Head of caudate nucleus (tissue), 42 donors: ENCODE measurements around the gene C5orf15.
"Not testable (repeated sequence)": the region's sequence is repeated elsewhere in the genome, so short reads cannot be mapped to it uniquely, and the experiment has no call there.

ENCODE experiments used
- DNase-seq, 42 donors: peaks; one replicate each; pipeline versions ENCODE4 v3.0.0 to v3.0.0-alpha.2; 2020 to 2021; ENCODE audit warnings: mixed read lengths in 7 of 42
- intact Hi-C: fragments of 100-400 bp; cut with DNase I; formaldehyde crosslinking; loops from one replicate; pipeline ENCODE4 v1.15.0; 2022

The C5orf15 gene

DNA sequence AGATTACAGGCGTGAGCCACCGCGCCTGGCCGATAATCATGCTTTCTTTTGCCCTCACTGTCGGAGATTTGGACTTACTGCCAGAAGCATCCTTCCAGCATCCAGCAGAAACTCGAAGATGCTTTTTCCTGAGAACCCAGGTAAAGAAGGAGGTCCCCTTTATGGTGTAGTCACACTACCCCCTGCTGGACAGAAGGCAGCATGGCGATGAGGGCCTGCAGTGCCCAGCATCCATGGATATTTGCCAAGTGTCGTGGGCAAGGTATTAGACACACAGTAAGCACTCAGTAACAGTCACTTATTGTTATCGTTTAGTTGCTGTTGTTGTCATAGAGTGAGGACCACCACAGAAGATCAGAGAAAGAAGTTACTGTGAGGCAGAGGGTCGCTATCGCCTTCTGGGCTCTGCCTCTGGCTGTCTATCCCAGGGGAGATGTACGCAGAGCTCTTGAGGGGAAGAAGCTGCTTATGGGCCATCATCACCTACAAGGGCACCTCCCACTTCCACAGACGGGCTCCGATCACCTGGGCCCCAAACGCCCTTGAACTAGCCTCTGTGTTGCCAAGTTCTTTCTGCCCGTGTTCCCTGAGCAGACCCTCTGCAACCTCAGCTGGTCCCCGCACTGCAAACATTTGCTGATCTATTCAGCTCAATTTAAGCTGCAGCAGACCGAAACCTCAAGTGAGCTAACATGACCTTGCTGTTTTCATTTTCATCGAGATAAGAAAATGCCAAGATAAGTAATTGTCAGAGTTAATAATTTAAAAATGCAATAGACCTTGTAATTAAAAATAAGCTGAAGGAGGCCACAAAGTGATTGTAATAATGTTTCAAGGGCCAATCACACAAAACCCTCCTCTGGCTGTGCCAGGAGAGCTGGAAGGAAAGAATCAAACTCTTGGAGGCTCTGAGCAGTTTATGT lies 23.9 kb downstream of the C5orf15 start:
- intact Hi-C loops, result no loop called here
- DNase-seq, result peak in 40 of 42 donors; percentile 21 to 82 (median 62)

DNA sequence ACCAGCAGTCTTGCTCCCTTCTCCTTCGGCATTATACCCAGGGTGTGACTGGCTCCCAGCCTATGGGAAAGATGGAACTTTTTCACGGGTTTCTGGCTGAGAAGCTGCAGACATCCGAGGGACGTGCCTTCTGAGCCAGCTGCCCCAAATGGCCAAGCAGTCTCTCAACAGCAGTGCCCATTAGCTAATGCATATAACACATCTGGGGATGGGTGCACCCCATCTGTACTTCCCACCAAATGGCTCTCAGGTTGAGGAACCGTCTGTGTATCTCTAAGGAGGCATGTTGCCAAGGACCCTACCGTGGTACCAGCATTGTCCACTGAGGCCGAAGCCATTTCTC lies 25.0 kb downstream of the C5orf15 start:
- peak in 2 of 42 donors; percentile 10 to 13 for DNase-seq
- intact Hi-C loops, result no loop called here

DNA sequence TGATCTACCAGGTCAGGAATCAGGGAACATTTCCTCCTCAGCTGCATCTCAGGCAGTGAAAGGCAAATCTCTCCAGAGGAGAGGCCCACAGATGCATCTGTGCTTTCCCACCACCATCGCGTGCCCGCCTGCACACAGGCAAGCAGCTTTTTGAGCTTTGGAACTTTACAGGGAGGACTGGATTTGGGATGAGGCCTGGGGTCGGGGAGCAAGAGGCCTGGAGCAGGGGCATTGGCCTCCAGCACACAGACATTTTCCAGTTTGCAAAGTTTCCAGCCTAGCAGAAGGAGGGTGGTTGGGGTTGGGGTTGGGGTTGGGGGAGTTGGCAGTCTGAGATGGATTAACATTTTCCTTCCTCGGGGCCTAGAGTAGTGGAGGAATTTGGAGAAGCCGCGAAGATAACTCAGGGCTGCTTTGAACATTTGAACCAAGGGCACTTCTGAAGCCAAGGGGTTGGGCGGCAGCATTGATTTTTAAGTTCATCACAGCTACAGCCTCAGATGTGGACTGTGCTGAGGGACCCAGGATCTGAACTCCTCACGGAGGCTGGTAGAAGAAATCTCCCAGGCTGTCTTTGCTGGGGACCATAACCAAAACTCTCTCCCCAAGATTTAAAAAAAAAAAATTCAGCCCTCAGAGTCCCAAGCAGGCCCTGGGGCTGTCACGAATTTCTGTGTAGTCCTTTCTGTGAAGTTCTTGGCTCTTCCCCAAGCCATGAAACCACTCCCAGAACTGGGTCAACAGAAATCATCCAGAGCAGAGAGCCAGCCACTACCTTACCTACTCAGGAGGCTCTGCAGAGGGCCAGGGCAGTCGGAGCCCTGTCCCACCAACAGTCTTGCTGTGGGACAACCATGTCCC lies 25.6 kb downstream of the C5orf15 start:
- intact Hi-C loops, result no loop called here
- DNase-seq, result peak in 3 of 42 donors; percentile 4 to 30 (median 25)

DNA sequence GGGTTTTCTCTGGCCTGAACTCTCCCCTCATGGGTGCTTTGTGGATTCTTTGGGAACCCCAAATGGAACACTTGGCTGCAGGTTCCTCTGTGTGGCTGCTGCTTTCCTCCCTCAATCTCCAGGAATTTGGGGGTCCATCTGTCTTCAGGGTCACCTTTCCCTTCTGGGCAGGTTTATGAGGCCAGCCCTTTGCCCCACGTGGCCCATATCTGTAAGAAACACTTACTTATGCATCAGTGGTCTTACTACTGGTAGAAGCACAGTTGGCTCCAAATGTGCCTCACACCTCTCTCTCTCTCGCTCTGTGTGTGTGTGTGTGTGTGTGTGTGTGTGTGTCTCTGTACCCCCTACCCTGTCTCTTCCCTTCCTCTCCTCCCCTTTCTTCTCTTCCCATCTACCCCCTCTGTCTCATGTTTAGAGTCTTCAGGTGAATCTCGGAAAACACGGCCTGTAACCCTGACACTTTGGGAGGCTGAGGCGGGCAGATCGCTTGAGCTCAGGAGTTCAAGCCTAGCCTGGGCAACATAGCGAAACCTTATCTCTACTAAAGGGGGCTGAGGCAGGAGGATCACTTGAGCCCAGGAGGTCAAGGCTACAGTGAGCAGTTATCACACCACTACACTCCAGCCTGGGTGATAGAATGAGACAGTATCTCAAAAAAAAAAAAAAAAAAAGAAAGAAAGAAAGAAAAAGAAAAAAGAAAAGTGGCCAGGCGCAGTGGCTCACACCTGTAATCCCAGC lies 26.8 kb downstream of the C5orf15 start:
- DNase-seq, result peak in 2 of 42 donors; percentile 19 to 32
- intact Hi-C loops, result no loop called here

DNA sequence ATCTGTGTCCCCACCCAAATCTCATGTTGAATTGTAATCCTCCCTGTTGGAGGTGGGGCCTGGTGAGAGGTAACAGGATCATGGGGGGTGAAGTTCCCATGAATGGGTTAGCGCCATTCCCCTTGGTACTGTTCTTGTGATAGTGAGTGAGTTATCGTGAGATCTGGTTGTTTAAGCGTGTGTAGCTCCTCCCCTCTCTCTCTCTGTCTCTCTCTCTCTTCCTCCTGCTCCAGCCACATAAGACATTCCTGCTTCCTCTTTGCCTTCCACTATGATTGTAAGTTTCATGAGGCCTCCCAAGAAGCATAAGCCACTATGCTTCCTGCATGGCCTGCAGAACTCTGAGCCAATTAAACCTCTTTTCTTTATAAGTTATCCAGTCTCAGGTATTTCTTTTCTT lies 28.8 kb downstream of the C5orf15 start:
- intact Hi-C loops, result no loop called here
- no peak for DNase-seq

DNA sequence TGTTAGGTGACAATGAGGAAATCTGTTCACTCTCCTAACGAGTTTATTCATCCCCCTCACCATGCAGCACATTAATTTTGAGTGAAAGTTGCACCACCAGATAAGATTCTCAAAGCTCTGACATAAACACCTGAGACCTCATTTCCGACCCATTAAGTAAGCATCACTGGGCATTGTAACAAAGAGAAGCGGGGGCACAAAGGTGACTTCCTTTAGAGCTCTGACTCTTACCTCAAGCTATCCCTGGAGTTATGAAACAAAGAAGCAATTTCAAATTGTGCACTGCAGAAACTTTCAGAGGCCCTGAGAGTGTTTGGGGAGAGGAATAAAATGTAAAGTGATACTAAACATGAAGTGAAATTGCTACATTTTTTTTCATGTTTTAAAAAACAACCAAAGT lies 29.5 kb downstream of the C5orf15 start:
- intact Hi-C loops, result no loop called here
- DNase-seq, result no peak

DNA sequence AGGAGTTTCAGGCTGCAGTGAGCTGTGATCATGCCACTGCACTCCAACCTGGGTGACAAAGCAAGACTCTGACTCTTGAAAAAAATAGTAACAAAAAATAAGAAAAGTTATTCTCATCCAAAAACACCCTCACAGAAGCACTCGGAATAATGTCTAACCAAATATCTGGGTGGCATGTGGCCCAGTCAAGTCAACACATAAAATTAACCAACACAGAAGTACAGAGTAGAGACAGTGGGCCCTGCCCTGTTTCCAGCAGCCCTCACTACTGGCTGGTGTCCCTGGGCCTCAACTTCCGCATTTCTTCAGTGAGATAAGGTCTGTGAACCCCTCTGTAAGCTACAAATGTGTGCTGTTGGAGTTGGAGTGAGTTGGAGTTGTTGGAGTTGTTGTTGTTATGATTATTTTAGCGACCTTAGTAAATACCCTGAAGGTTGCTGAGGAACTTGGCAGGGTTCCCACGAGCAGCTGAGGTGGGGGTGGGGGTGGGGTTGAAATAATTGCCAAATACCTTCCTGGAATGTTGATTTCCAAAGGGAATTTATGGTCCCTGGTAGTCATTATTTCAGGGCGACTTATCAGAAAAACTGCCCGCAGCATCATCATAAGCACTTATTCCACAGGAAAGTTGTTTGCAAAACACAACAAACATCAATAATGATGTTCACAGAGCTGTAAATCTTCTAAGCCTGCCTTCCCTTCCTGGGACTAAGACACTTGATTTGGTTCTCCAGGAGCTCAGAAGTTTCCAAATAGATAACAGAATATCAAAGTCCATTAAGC lies 30.2 kb downstream of the C5orf15 start:
- intact Hi-C loops, result no loop called here
- DNase-seq, result peak in 1 of 42 donors; percentile 2

DNA sequence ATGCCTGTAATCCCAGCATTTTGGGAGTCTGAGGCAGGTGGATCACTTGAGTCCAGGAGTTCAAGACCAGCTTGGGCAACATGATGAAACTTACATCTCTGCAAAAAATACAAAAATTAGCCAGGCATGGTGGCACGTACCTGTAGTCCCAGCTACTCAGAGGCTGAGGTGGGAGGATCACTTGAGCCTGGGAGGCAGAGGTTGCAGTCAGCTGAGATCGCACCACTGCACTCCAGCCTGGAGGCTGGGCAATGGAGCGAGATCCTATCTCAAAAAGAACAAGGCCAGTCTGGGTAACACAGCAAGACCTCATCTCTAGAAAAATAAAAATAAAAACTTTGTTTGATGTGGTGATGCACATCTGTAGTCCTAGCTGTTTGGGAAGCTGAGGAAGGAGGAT lies 30.8 kb downstream of the C5orf15 start:
- intact Hi-C loops, result not testable (repeated sequence)
- peak in 1 of 42 donors; percentile 1 for DNase-seq

DNA sequence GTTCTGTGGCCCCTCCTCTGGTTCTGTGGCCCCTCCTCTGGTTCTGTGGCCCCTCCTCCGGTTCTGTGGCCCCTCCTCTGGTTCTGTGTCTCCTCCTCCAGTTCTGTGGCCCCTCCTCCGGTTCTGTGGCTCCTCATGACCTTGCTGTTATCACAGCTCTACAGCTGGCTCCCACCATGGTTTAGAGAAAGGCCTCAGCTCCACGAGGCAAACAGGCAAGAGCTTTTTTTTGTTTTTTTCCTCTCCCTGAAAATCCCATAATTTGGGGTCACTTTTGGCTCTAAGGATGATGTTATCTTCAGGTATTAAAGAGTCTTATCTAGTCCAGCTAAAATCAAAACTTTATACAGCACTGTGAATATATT lies 31.8 kb downstream of the C5orf15 start:
- intact Hi-C loops, result no loop called here
- DNase-seq, result no peak

DNA sequence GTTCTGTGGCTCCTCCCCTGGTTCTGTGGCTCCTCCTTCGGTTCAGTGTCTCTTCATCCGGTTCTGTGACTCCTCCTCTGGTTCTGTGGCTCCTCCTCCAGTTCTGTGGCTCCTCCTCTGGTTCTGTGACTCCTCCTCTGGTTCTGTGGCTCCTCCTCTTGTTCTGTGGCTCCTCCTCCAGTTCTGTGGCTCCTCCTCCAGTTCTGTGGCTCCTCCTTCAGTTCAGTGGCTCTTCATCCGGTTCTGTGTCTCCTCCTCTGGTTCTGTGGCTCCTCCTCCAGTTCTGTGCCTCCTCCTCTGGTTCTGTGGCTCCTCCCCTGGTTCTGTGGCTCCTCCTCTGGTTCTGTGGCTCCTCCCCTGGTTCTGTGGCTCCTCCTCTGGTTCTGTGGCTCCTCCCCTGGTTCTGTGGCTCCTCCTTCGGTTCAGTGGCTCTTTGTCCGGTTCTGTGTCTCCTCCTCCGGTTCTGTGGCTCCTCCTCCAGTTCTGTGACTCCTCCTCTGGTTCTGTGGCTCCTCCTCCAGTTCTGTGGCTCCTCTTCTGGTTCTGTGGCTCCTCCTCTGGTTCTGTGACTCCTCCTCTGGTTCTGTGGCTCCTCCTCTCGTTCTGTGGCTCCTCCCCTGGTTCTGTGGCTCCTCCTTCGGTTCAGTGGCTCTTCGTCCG lies 32.3 kb downstream of the C5orf15 start:
- DNase-seq, intact Hi-C loops: not testable (repeated sequence)

DNA sequence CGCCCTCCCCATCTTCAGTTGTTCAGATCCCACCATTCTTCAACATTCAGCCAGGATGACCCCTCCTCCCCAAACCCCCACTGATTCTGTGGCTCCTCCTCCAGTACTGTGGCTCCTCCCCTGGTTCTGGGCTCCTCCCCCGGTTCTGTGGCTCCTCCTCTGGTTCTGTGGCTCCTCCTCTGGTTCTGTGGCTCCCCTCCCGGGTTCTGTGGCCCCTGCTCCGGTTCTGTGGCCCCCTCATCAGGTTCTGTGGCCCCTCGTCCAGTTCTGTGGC lies 32.8 kb downstream of the C5orf15 start:
- intact Hi-C loops, result no loop called here
- DNase-seq, result no peak

DNA sequence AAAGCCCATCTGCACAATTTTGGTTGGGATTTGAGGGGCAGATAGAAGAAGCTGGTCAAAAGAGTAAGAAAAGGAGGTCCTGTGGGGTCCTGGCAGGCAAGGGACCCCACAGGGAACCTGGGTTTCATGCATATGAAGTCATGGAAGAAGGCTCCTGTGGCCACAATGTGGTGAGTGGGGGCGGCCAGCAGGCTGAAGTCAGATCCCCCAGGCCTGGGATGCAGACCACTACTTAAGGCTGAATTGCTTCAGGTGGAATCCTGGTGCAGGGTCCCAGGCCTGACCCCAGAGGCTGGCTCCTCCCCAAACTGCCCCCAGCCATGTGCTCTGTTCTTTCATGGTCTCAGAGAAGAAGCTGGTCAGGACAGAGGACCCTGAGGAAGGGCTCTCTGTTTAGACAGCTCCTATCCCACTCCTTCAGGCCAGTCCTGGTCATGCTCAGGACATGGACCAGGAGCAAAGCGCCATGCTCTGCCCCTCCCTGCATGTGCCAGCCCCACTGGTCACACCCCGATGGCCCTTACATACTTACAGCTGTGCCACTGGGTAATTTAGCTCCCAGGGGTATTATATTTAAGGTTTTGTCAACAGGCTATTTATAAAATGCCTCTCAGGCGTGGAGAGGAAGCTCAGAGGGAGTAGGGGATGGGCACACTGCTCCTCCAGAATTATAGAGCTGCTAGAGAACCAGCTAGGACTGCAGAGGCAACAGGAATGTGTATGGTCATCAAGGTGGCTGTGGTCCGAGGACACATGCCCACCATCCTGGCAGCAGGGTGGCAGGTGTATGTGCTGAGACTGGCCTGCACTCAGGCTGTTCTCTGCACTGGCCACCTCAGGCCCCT lies 33.4 kb downstream of the C5orf15 start:
- intact Hi-C loops, result no loop called here
- DNase-seq, result no peak

DNA sequence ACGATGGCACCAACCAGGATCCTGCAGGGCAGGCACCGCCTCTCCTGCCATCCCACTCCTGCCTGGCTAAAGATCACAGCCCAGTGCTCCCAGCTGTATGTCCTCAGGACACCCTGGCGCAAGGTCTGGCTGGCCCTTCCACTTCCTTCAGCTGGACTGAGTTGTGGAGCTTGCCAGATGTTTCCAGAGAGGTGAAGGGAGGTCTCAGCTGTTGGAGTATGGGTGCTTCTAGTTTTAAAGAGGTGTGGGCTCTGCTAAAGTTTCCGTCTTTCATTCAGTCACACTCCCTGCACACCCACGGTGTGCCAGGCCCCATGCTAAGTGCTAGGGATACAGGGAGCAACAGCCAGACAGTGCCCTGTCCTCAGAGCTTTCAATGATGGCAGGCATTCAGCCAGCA lies 34.1 kb downstream of the C5orf15 start:
- DNase-seq, result no peak
- intact Hi-C loops, result no loop called here

DNA sequence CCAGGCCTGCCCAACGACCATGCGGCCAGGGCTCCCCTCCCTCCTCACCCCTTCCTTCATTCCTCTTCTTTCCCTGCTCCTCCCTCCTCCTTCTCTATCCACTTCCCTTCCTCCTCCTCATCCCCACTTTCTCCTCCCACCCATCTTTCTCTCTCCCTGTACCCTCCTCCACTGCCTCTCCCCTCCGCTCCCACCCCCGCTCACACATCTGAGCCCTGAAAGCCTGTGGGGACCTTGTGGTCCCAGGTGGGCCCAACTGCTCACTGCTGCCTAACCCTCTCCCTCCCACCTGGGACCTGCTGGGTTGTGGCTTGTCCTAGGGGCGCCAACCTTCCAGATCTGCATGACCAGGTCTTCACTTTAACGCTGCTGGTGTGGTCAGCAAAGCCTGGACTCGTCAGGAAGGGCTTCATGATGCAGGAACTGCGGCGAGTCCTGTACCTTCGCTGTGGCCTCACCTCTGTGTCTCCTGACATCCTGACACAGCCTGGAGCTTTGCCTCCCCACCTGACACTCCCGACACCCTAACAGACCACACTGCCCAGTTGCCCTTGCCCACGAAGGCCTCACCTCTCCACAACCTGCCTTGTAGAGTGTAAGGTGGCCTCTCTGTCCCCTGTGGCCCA lies 34.6 kb downstream of the C5orf15 start:
- DNase-seq, result no peak
- intact Hi-C loops, result no loop called here

DNA sequence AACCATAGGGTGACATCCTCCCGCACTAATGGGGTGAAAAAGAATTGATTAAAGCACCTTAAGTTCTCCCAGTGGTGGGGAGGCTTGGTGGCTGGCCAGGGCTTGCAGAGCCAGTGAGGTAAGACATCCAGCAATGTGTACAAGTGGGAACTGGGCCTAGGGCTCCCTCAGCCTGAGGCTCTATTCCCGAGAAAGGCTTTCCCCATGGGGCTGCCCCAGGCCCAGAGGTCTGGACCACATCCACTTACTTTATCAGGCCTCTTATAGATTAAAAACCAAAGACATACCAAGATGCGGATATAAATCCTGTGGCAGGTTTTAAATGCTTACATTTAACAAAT lies 35.3 kb downstream of the C5orf15 start:
- no peak for DNase-seq
- intact Hi-C loops, result no loop called here

DNA sequence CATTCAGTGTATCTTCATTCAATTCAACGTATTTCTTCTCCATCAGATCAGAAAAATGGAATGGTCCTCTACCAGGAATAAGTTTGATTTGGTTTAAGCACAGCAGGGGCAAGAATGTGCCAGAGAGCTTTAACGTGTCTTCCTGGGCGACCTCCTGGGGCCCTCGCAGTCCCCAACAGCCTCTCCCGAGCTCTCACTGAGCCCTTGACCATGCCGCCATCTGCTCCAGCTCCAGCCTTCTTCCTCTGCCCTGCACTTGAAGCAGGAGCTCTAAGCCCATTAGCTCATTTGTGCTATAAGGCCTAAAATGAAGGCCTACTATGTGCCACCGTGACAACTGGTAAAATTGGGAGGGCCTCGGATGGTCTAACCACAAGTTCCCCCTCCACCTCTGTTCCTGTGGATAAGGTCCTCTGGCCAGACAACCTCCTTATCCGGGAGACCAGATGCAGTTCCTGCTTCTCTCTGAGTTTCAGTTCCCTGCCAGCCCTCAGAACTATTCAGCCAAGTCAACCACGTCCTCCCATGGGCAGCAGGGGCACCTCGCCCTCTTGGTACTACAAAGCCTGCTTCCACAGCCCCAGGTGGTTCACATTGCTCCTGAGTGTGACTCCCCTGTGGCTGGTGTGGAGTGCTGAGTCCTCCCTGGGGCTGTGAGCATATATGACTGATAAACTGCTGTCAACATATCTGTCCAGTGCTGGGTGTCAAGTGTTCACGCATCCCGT lies 35.8 kb downstream of the C5orf15 start:
- intact Hi-C loops, result no loop called here
- peak in 17 of 42 donors; percentile 5 to 58 (median 31) for DNase-seq

DNA sequence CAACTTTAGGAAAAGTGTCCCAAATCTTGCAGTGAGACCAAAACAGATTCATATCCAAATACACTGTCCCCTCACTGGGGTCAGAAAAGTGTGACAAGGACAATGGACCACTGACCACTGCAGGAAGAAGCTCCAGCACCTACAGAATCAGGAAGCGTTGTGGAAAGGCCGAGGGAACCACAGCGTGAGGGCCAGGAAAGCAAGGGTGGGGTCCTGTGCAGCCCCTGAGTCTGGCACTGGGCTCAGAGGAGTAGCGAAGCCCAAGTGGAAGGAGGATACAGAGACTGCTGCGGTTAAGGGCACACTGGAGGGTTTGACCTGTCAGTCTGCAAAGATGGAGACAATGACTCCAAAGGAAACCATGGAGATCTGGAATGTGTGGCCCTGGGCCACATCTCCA lies 36.9 kb downstream of the C5orf15 start:
- DNase-seq, result no peak
- intact Hi-C loops, result no loop called here
